Ecto neural progenitor cell (in vitro differentiated cells): Measurements from ENCODE around the gene GRM7.

ENCODE experiments used
- DNase-seq: peaks from one replicate; pipeline ENCODE4 v3.0.0-alpha.2; 2018; ENCODE audit warnings: low spot score

GRM7 gene

GRCh38 chr3:7657214-7658112 lies 796.5 kb downstream of the GRM7 start:
- DNase-seq = no peak

- DNase-seq = no peak
These were observed 797.4 kb downstream of the GRM7 start for GRCh38 chr3:7658294-7658693.

GRCh38 chr3:7659079-7659478 lies 798.2 kb downstream of the GRM7 start:
- no peak for DNase-seq

- DNase-seq = no peak
These were observed 802.9 kb downstream of the GRM7 start for GRCh38 chr3:7663771-7664170.

- no peak for DNase-seq
These were observed 806.9 kb downstream of the GRM7 start for GRCh38 chr3:7667774-7668173.

- no peak for DNase-seq
These were observed 808.7 kb downstream of the GRM7 start for GRCh38 chr3:7669641-7670040.

- no peak for DNase-seq
These were observed 817.6 kb downstream of the GRM7 start for GRCh38 chr3:7678521-7678920.

GRCh38 chr3:7682822-7683229 lies 821.9 kb downstream of the GRM7 start:
- DNase-seq = no peak

- DNase-seq = no peak
These were observed 822.5 kb downstream of the GRM7 start for GRCh38 chr3:7683426-7683825.

GRCh38 chr3:7684182-7684715 lies 823.3 kb downstream of the GRM7 start:
- no peak for DNase-seq

- DNase-seq = no peak
These were observed 826.7 kb downstream of the GRM7 start for GRCh38 chr3:7687428-7688147.

- DNase-seq = no peak
These were observed 832.0 kb downstream of the GRM7 start for GRCh38 chr3:7692866-7693265.

GRCh38 chr3:7693976-7694375 lies 833.1 kb downstream of the GRM7 start:
- DNase-seq = no peak

GRCh38 chr3:7695049-7695448 lies 834.1 kb downstream of the GRM7 start:
- no peak for DNase-seq

GRCh38 chr3:7696320-7696719 lies 835.4 kb downstream of the GRM7 start:
- DNase-seq = no peak

GRCh38 chr3:7697548-7697947 lies 836.6 kb downstream of the GRM7 start:
- no peak for DNase-seq

GRCh38 chr3:7700539-7700938 lies 839.6 kb downstream of the GRM7 start:
- no peak for DNase-seq

- DNase-seq = no peak
These were observed 840.1 kb downstream of the GRM7 start for GRCh38 chr3:7700977-7701376.

GRCh38 chr3:7707187-7707586 lies 846.3 kb downstream of the GRM7 start:
- no peak for DNase-seq

GRCh38 chr3:7709376-7710082 lies 848.6 kb downstream of the GRM7 start:
- no peak for DNase-seq

GRCh38 chr3:7710284-7710683 lies 849.4 kb downstream of the GRM7 start:
- no peak for DNase-seq

- DNase-seq = no peak
These were observed 852.8 kb downstream of the GRM7 start for GRCh38 chr3:7713724-7714123.
